Left cardiac atrium (tissue), 4 donors: ENCODE measurements around the gene SCN10A. TPM values are rescaled to one million over a fixed set of nuclear protein-coding genes. Genes with fewer than 3 reads are reported as not detected.

Experiments used
- ATAC-seq, 2 donors: fragments of 200-7000 bp; cut with Tn5 transposase; one replicate each; pipeline ENCODE4 v1.9.1; 2020; ENCODE audit warnings: mild to moderate bottlenecking in 2 of 2, moderate library complexity in 2 of 2
- DNase-seq: peaks from one replicate; pipeline ENCODE4 v3.0.0-alpha.2; 2020
- intact Hi-C, 2 donors: fragments of 100-400 bp; cut with DNase I; formaldehyde crosslinking; loops; one replicate each; pipeline versions ENCODE4 v1.14.1 to v1.15.1; 2022 to 2023
- total RNA-seq, 2 donors: library from RNA; stranded (reverse); fragmentation: NEBNext Ultra II Directional; extraction: Animal tissue kit (Norgen Biotek cat#: 25700); gene quantifications; one replicate each; pipeline ENCODE4 v1.2.1, GENCODE V29; 2021
- donor health status: DM: no; HTN: yes; CAD: no.
- donor health status: DM: no; HTN: yes; CAD: no; lungs with severe emphysema.
- donor health status: DM: yes; HTN: yes; CAD: no.
- donor health status: Dilated cardiomyopathy.

SCN10A gene
- total RNA-seq, 2 donors from 2014 or later: 0.09 to 0.18 TPM

DNA sequence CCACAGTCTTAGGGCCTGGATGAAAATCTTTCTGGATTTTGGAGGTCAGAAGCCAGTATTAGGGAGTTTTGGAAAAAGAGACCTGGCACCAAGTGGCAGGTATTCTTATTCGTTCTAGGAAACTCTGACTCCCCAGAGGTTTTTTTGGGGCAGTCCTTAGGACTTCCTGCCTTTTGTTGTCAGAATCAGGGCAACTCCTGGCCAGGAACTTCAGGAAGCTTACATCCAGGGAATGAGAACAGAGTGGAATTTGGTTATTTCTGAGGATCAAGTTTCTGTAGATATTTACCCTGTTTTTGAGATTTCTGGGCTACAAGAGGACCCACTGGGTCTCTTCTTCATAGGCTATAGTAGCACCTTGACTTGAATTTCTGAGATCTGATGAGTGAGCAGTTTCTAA, 15.5 kb downstream of the SCN10A start:
- intact Hi-C loops: no loop called here
- DNase-seq (no peak), ATAC-seq (no peak)

- intact Hi-C loops: no loop called here
- no peak for ATAC-seq
- no peak for DNase-seq
These were observed 22.3 kb downstream of the SCN10A start for GRCh38 chr3:38793721-38794120.

GRCh38 chr3:38792983-38793382, 23.0 kb downstream of the SCN10A start:
- ATAC-seq (no peak), DNase-seq (no peak)
- intact Hi-C loops: no loop called here

DNA sequence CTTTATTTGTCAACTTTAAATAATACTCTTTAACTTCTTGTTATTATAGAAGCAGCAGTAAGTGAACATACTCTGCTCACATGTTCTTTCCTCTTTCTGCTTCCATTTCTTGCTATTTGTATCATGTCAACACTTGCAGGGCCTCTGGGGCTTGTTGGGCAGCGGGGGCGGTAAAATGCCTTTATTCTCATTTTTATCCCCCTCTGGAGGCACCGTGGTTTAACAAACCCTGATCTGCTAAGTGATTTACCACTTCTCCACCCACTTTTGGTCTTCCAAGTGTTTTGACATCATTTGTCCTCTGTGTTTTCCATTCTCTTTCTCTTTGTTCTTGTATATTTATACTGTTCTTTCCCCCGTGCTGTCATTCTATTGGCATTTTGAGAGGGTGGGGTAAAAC, 33.9 kb downstream of the SCN10A start:
- DNase-seq (no peak), ATAC-seq (no peak)
- intact Hi-C loops: no loop called here

DNA sequence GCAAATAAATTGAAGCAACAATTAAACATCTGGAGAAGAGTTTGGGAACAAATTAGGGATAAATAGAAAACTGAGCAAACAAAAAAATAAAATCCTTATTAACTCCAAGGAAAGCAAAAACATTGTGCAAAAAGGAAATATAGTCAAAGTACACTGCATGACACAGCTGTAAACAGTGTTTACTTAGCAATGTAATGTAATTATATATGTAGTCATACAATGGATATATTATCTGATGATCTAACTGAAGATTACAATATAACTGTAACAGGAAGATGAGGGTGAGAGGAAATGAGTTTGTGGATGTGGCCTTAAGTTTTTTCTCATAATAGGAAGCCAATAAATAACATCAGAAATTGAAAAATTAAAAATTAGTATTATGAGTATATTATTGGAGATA, 42.5 kb downstream of the SCN10A start:
- DNase-seq (no peak), ATAC-seq (no peak)
- intact Hi-C loops: no loop called here

DNA sequence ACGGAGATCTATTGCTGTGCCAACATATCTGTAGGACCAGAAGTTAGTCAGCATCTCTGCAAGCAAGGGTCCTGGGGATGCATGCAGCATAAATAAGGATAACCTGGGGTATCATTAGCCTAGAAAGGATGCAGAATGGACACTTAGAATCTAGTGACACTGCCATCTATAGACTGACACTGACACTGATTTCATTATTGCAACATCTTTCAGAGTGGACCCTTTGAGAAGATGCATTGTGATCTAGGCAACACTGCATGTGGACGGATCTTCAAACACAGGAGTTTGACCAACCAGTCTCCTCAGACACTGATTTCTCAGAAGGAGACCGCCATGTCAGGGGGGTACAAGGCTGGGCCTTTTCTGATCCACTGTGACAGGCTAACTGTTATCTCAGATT, 52.4 kb downstream of the SCN10A start:
- intact Hi-C loops: no loop called here
- ATAC-seq: no peak
- DNase-seq: no peak

GRCh38 chr3:38758557-38758956, 57.5 kb downstream of the SCN10A start:
- intact Hi-C loops: no loop called here
- DNase-seq (no peak), ATAC-seq (no peak)

GRCh38 chr3:38757721-38758120, 58.3 kb downstream of the SCN10A start:
- no peak for DNase-seq
- intact Hi-C loops: no loop called here
- no peak for ATAC-seq

DNA sequence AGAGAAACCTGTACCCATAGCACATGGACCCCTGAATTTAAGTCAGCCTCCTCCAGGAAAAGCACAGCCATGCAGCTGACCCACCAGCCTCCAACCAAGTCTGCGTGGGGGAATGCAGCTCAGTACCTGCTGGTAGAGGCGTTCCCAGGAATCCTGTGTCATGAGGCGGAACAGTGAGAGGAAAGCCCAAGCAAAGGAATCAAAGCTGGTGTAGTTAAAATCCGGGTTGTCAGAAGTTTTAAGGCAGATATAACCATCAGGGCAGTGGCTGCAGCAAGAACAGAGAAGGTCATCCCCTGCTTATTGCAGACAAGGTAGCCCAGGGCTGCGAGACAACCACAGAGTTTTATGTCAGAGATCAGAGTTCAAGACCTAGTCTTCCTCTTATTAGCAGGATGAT, 59.1 kb downstream of the SCN10A start:
- DNase-seq: no peak
- intact Hi-C loops: no loop called here
- no peak for ATAC-seq

DNA sequence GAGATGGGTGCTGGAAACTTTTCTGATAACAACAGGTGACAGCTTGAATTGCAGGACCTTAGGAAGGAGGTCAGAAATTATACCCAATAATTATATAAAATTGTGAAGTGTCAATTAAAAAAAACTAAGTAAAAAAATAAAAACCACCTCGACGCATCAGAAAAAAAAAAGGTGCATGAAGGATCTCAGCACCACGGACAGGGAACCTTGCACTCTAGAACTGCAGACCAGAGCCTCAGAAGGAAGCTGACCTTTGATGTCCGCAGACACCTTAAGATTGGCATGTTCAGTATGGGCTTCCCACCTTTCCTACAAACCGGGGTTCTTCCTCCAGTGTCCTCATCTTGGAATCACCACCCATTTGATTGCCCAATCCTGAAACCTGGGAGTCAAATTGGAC, 60.9 kb downstream of the SCN10A start:
- ATAC-seq (no peak), DNase-seq (no peak)
- intact Hi-C loops: no loop called here

- ATAC-seq: no peak
- no peak for DNase-seq
- intact Hi-C loops: no loop called here
These were observed 69.4 kb downstream of the SCN10A start for GRCh38 chr3:38746641-38747040.

DNA sequence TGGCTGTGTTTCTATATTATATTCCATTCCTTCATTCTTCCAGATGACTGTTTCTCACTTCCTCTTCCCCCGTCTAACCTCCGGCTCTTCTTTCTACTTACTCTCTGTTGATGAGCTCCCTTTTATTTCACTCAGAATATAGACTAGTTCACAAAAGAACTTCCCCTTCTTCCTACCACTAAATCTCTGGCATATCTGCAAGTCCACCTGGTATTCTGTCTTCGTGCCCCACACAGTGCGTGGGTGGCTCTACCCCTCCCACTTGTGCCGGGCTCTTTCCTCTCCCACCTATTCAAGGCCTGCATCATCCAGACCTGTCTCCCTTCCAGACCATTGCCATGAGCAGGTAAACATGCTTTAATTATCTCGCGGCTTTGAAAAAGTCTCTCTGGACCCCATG, 73.0 kb downstream of the SCN10A start:
- DNase-seq: no peak
- intact Hi-C loops: no loop called here
- ATAC-seq: no peak

GRCh38 chr3:38742550-38742949, 73.5 kb downstream of the SCN10A start:
- intact Hi-C loops: no loop called here
- DNase-seq (no peak), ATAC-seq (no peak)

DNA sequence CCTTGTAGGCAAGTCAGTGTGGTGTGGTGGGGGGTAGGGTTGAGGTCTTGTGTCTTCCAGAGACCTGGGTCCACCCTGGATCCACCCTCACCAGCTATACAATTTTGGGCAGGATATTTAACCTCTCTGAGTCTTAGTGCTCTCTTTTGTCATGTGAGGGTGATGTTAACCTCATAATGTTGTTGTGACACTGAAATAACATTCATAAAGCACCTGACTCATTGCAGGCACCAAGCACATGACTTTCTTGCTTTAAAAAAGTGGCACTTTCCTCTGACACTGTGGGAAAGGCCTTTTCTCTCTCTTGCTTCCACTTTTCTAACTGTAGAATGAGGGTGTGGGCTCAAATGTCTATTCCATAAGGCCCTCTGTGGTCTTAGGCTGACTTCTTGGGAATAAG, 75.5 kb downstream of the SCN10A start:
- no peak for DNase-seq
- intact Hi-C loops: no loop called here
- ATAC-seq: no peak

DNA sequence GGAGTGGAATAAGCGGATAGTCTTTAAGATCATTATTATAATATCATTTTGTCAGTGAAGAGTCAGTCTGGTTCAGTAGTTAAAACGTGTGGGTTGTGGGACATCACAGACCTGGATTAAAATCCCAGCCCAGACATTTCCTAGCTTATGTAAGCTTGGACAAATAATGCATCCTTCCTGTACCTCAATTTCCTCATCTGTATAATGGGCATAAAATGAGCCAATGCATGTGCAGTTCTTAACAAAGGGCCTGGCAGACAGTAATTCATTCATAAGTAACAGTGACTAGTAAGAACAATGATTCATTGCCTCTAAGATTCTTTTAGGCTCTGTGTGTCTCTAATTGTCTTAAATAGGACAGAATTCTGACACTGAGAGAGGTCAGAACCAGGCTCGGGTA, 76.1 kb downstream of the SCN10A start:
- ATAC-seq: no peak
- intact Hi-C loops: no loop called here
- DNase-seq: no peak

GRCh38 chr3:38739396-38739689, 76.7 kb downstream of the SCN10A start:
- intact Hi-C loops: no loop called here
- ATAC-seq (no peak), DNase-seq (no peak)

- DNase-seq: no peak
- peak in 1 of 2 donors; percentile 49 for ATAC-seq
- intact Hi-C loops: no loop called here
These were observed 77.2 kb downstream of the SCN10A start for GRCh38 chr3:38738630-38739395.

GRCh38 chr3:38731522-38731921, 84.5 kb downstream of the SCN10A start:
- intact Hi-C loops: no loop called here
- DNase-seq (no peak), ATAC-seq (no peak)

DNA sequence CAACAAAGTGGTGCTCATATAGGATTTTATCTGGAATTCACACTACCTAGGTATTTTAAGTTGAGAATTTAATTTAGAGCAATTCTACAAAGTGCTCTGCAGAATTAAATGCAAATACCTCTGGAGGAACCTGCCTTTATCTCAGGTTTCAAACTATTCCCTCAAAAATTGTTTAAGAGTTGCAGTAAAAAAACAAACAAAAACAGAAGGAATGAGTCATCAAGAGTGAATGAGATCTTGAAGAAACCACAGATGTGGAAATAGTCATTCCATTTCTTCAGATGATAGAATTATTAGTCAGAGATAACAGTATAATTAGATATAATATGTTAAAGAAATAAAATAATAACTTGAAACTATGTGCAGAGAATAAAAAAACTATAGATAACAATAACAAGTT, 85.7 kb downstream of the SCN10A start:
- intact Hi-C loops: no loop called here
- DNase-seq (no peak), ATAC-seq (no peak)

- intact Hi-C loops: loop anchor here in 1 of 2 donors (10.0 kb wide), 1 partner anchor 193 kb away; no protein-coding TSS in a partner anchor
- no peak for DNase-seq
- ATAC-seq: no peak
These were observed 88.0 kb downstream of the SCN10A start for GRCh38 chr3:38728008-38728407.

GRCh38 chr3:38726751-38727150, 89.3 kb downstream of the SCN10A start:
- ATAC-seq (no peak), DNase-seq (no peak)
- intact Hi-C loops: loop anchor here in 1 of 2 donors (10.0 kb wide), 1 partner anchor 192 kb away; no protein-coding TSS in a partner anchor
